SJSA1 (cell line): ENCODE data around the gene SQSTM1. TPM values are rescaled to one million over a fixed set of nuclear protein-coding genes. Genes with fewer than 3 reads are reported as not detected.

Source experiments
- total RNA-seq: library from RNA; depleted of rRNA; stranded (reverse); fragments of >200 nt; shearing (Covaris generic); gene quantifications from 2 replicates; pipeline ENCODE4 v1.2.3, GENCODE V29; 2014; rRNA removed

Gene SQSTM1
- total RNA-seq, 1 experiment from 2014 or later, result 298 TPM

Other genes starting within 250 kb of the SQSTM1 start
- gene HNRNPH1, start 197.2 kb upstream of the SQSTM1 start, total RNA-seq, result 639 and 733 TPM in 2 replicates
- gene CBY3, start 139.9 kb upstream of the SQSTM1 start, total RNA-seq, result not detected in 2 replicates
- 813 and 826 TPM in 2 replicates for gene CANX, start 121.9 kb upstream of the SQSTM1 start, total RNA-seq
- gene MAML1, start 88.1 kb upstream of the SQSTM1 start, total RNA-seq, result 13.7 and 18.0 TPM in 2 replicates
- 0.68 TPM in 1 of 2 replicates, not detected in the other for gene LTC4S, start 26.9 kb upstream of the SQSTM1 start, total RNA-seq
- 98.2 and 125 TPM in 2 replicates for gene MGAT4B, start 14.0 kb upstream of the SQSTM1 start, total RNA-seq
- 10.4 and 17.7 TPM in 2 replicates for gene MRNIP, start 37.9 kb downstream of the SQSTM1 start, total RNA-seq
- 41.9 and 43.2 TPM in 2 replicates for gene TBC1D9B, start 87.0 kb downstream of the SQSTM1 start, total RNA-seq